Measurements from ENCODE around the gene KRTAP3-3. TPM values are rescaled to one million over a fixed set of nuclear protein-coding genes. Genes with fewer than 3 reads are reported as not detected.

The KRTAP3-3 gene
- total RNA-seq, 1 donor from 2014 or later = not detected

- DNase-seq (no peak), ATAC-seq (no peak)
- Histone ChIP-seq H3K9me3 (no peaks in the 10 kb centered on the region), H3K4me1 (no peaks in the 10 kb centered on the region), H3K36me3 (no peaks in the 10 kb centered on the region), H3K4me3 (no peak overlapping the region), H3K27me3 (ENCODE audit: low read depth) (no peaks in the 10 kb centered on the region), H3K27ac (no peak overlapping the region)
- no peak for TF ChIP-seq CTCF (IDR thresholded peaks at IDR 0.05)
- intact Hi-C loops (cut with DNase I) = no loop called here
Measured at GRCh38 chr17:40993084-40993483, 880 bp downstream of the KRTAP3-3 start.

GRCh38 chr17:40992666-40993065, 1.3 kb downstream of the KRTAP3-3 start:
- no peak for ATAC-seq
- no peaks in the 10 kb centered on the region for H3K4me1 ChIP-seq
- no peaks in the 10 kb centered on the region for H3K36me3 ChIP-seq
- intact Hi-C loops (cut with DNase I) = no loop called here
- DNase-seq = no peak
- no peak overlapping the region for H3K4me3 ChIP-seq
- H3K27ac ChIP-seq = no peak overlapping the region
- no peaks in the 10 kb centered on the region for H3K27me3 ChIP-seq (ENCODE audit: low read depth)
- TF ChIP-seq CTCF (IDR thresholded peaks at IDR 0.05) = no peak
- H3K9me3 ChIP-seq = no peaks in the 10 kb centered on the region

- H3K27ac ChIP-seq = no peak overlapping the region
- H3K36me3 ChIP-seq = no peaks in the 10 kb centered on the region
- H3K4me1 ChIP-seq = no peaks in the 10 kb centered on the region
- no peak for TF ChIP-seq CTCF (IDR thresholded peaks at IDR 0.05)
- H3K27me3 ChIP-seq (ENCODE audit: low read depth) = no peaks in the 10 kb centered on the region
- DNase-seq (no peak), ATAC-seq (no peak)
- intact Hi-C loops (cut with DNase I) = no loop called here
- no peak overlapping the region for H3K4me3 ChIP-seq
- H3K9me3 ChIP-seq = no peaks in the 10 kb centered on the region
Measured at GRCh38 chr17:40986920-40987319, 7.0 kb downstream of the KRTAP3-3 start.

- Histone ChIP-seq H3K27me3 (ENCODE audit: low read depth) (no peaks in the 10 kb centered on the region), H3K4me3 (no peak within 1 kb of the TSS), H3K9me3 (no peaks in the 10 kb centered on the region), H3K27ac (no peak within 1 kb of the TSS), H3K4me1 (no peaks in the 10 kb centered on the region), H3K36me3 (no peaks in the 10 kb centered on the region)
- intact Hi-C loops (cut with DNase I) = no loop called here
- ATAC-seq = no peak
- DNase-seq = no peak
- TF ChIP-seq CTCF (IDR thresholded peaks at IDR 0.05) = no peak
Measured at GRCh38 chr17:40984226-40984625, 9.7 kb downstream of the KRTAP3-3 start, which contains the start of gene KRT40. Gene KRT40 (minus strand): TSS chr17:40984326. CDS start chr17:40984273, 53 bp downstream.

- no peak overlapping the region for H3K27ac ChIP-seq
Measured at GRCh38 chr17:40981115-40981514, 12.8 kb downstream of the KRTAP3-3 start.

More at GRCh38 chr17:40981115-40981514, 12.8 kb downstream of the KRTAP3-3 start:
- no peak overlapping the region for H3K4me3 ChIP-seq
- intact Hi-C loops (cut with DNase I) = no loop called here
- no peaks in the 10 kb centered on the region for H3K4me1 ChIP-seq
- no peak for TF ChIP-seq CTCF (IDR thresholded peaks at IDR 0.05)
- H3K27me3 ChIP-seq (ENCODE audit: low read depth) = peaks cover 7% of the 10 kb centered on the region
- H3K36me3 ChIP-seq = no peaks in the 10 kb centered on the region
- DNase-seq (no peak), ATAC-seq (no peak)
- H3K9me3 ChIP-seq = no peaks in the 10 kb centered on the region

All from lower lobe of right lung (tissue), 2 donors.